Measurements from ENCODE around the gene KIAA0513. TPM values are rescaled to one million over a fixed set of nuclear protein-coding genes. Genes with fewer than 3 reads are reported as not detected.
A peak's percentile ranks its signal among the peaks of the same experiment; 100 is the strongest.

The KIAA0513 gene
- total and polyA plus RNA-seq, 2 of the 13 experiments (the other 11 are each of a cell fraction or from before 2014, with no cell fraction given): 1.8 TPM

- TF ChIP-seq CENPBD1 (CRISPR knock-in tag; IDR thresholded peaks at IDR 0.05; ENCODE audit: borderline replicate concordance, low read depth) (no peak), ZFX (CRISPR knock-in tag; IDR thresholded peaks at IDR 0.05; ENCODE audit: low read depth) (peak; percentile 64), ZNF878 (CRISPR knock-in tag; IDR thresholded peaks at IDR 0.05) (no peak), ZSCAN5A (CRISPR knock-in tag; IDR thresholded peaks at IDR 0.05; ENCODE audit: borderline replicate concordance) (peak; percentile 63; the same call in 1 of the 2 replicates), SIN3A (IDR thresholded peaks at IDR 0.05; ENCODE audit: borderline replicate concordance, low read depth, low read length) (no peak), ZMAT3 (CRISPR knock-in tag; conservative IDR thresholded peaks at IDR 0.05) (peak; percentile 51; the same call in 1 of the 2 replicates), ZNF576 (CRISPR knock-in tag; IDR thresholded peaks at IDR 0.05) (no peak), SALL1 (CRISPR knock-in tag; IDR thresholded peaks at IDR 0.05) (peak; percentile 82), ZNF652 (CRISPR knock-in tag; IDR thresholded peaks at IDR 0.05; ENCODE audit: borderline replicate concordance, low read depth) (peak; percentile 26; the same call in 1 of the 2 replicates), ZNF547 (CRISPR knock-in tag; IDR thresholded peaks at IDR 0.05) (0 out of 2 replicates have a peak, but pooled peaks have one; percentile 48), RELA (CRISPR knock-in tag; IDR thresholded peaks at IDR 0.05) (0 out of 2 replicates have a peak, but pooled peaks have one; percentile 52), IRX3 (CRISPR knock-in tag; IDR thresholded peaks at IDR 0.05; ENCODE audit: borderline replicate concordance, low read depth) (peak; percentile 65; the same call in 1 of the 2 replicates), ZNF407 (CRISPR knock-in tag; IDR thresholded peaks at IDR 0.05; ENCODE audit: not compliant biosample characterization) (peak; percentile 53), ZNF331 (CRISPR knock-in tag; IDR thresholded peaks at IDR 0.05) (peak; percentile 37; the same call in 1 of the 2 replicates), ZNF543 (CRISPR knock-in tag; IDR thresholded peaks at IDR 0.05) (peak; percentile 63; the same call in 1 of the 2 replicates), ZSCAN12 (CRISPR knock-in tag; IDR thresholded peaks at IDR 0.05) (no peak), ESRRA (CRISPR knock-in tag; IDR thresholded peaks at IDR 0.05; ENCODE audit: low read depth) (peak; percentile 89), PPARG (CRISPR knock-in tag; conservative IDR thresholded peaks at IDR 0.05) (peak; percentile 56; the same call in 1 of the 2 replicates), FLYWCH1 (CRISPR knock-in tag; IDR thresholded peaks at IDR 0.05) (no peak), TOPORS (CRISPR knock-in tag; IDR thresholded peaks at IDR 0.05) (peak; percentile 80; the same call in 1 of the 2 replicates)
Observed at GRCh38 chr16:85114909-85115567, 87.4 kb downstream of the KIAA0513 start (continued).

Data from HepG2 (cell line).